Measurements from ENCODE around the gene MANSC4.

Gene MANSC4

GRCh38 chr12:27777141-27777540 lies 2.9 kb downstream of the MANSC4 start:
- Histone ChIP-seq H3K27me3 (no peaks in the 10 kb centered on the region), H3K9me3 (no peaks in the 10 kb centered on the region), H3K4me1 (peaks cover 5% of the 10 kb centered on the region), H3K4me3 (ENCODE audit: low read depth, low read length) (no peak overlapping the region), H3K36me3 (no peaks in the 10 kb centered on the region; the same call in none of the 2 replicates)
- no peak for DNase-seq
- no peak for TF ChIP-seq CTCF (IDR thresholded peaks at IDR 0.05; ENCODE audit: low read depth, low read length)

- H3K36me3 ChIP-seq: no peaks in the 10 kb centered on the region
- no peaks in the 10 kb centered on the region for H3K27me3 ChIP-seq
- no peak for TF ChIP-seq CTCF (IDR thresholded peaks at IDR 0.05; ENCODE audit: low read depth, low read length)
- H3K4me1 ChIP-seq: no peaks in the 10 kb centered on the region
- H3K9me3 ChIP-seq: no peaks in the 10 kb centered on the region
- no peak overlapping the region for H3K4me3 ChIP-seq (ENCODE audit: low read depth, low read length)
- DNase-seq: no peak
These were observed 7.5 kb downstream of the MANSC4 start for GRCh38 chr12:27772328-27773049.

- DNase-seq: no peak
- H3K4me1 ChIP-seq: no peaks in the 10 kb centered on the region
- no peaks in the 10 kb centered on the region for H3K36me3 ChIP-seq
- no peak overlapping the region for H3K4me3 ChIP-seq (ENCODE audit: low read depth, low read length)
- H3K27me3 ChIP-seq: no peaks in the 10 kb centered on the region
- TF ChIP-seq CTCF (IDR thresholded peaks at IDR 0.05; ENCODE audit: low read depth, low read length): no peak
- H3K9me3 ChIP-seq: no peaks in the 10 kb centered on the region
These were observed 8.3 kb downstream of the MANSC4 start for GRCh38 chr12:27771481-27772327.

- H3K27me3 ChIP-seq: no peaks in the 10 kb centered on the region
- no peak for DNase-seq
- no peaks in the 10 kb centered on the region for H3K9me3 ChIP-seq
- no peak for TF ChIP-seq CTCF (IDR thresholded peaks at IDR 0.05; ENCODE audit: low read depth, low read length)
- H3K4me1 ChIP-seq: no peaks in the 10 kb centered on the region
- no peak overlapping the region for H3K4me3 ChIP-seq (ENCODE audit: low read depth, low read length)
- H3K36me3 ChIP-seq: no peaks in the 10 kb centered on the region
These were observed 10.8 kb downstream of the MANSC4 start for GRCh38 chr12:27769142-27769673.

- Histone ChIP-seq H3K36me3 (no peaks in the 10 kb centered on the region), H3K27me3 (no peaks in the 10 kb centered on the region), H3K4me3 (ENCODE audit: low read depth, low read length) (no peak overlapping the region), H3K4me1 (no peaks in the 10 kb centered on the region), H3K9me3 (no peaks in the 10 kb centered on the region)
- DNase-seq: no peak
- no peak for TF ChIP-seq CTCF (IDR thresholded peaks at IDR 0.05; ENCODE audit: low read depth, low read length)
These were observed 13.4 kb downstream of the MANSC4 start for GRCh38 chr12:27766587-27766986.

All from BE2C (cell line).